ENCODE results near the gene KISS1R.

KISS1R gene

GRCh38 chr19:902446-903226, 14.5 kb upstream of the KISS1R start:
- no peak overlapping the region for H3K4me3 ChIP-seq (ENCODE audit: low read length)
- no peak overlapping the region for H3K4me2 ChIP-seq (ENCODE audit: low read length)
- H3K27ac ChIP-seq (ENCODE audit: low read length) = no peak overlapping the region
- H3K9ac ChIP-seq (ENCODE audit: low read length) = no peak overlapping the region
- peaks cover 21% of the 10 kb centered on the region for H3K4me1 ChIP-seq (ENCODE audit: low read length)
- TF ChIP-seq CTCF (IDR thresholded peaks at IDR 0.05; ENCODE audit: low read depth, low read length) (no peak), EZH2phosphoT487 (IDR thresholded peaks at IDR 0.05; ENCODE audit: low read depth) (no peak)
- no peaks in the 10 kb centered on the region for H3K9me3 ChIP-seq (ENCODE audit: insufficient read depth, low read length)
- peaks cover 61% of the 10 kb centered on the region for H3K79me2 ChIP-seq (ENCODE audit: low read length)
- H4K20me1 ChIP-seq (ENCODE audit: insufficient read depth, low read length) = peaks cover 60% of the 10 kb centered on the region
- no peak overlapping the region for H2AFZ ChIP-seq (ENCODE audit: low read depth, low read length)
- peaks cover 52% of the 10 kb centered on the region for H3K36me3 ChIP-seq (replicated peaks; ENCODE audit: low read depth, low read length)
- H3K27me3 ChIP-seq (ENCODE audit: low read depth, low read length) = no peaks in the 10 kb centered on the region

- Histone ChIP-seq H3K79me2 (ENCODE audit: low read length) (peaks cover 68% of the 10 kb centered on the region), H3K9ac (ENCODE audit: low read length) (no peak overlapping the region), H4K20me1 (ENCODE audit: insufficient read depth, low read length) (peaks cover 60% of the 10 kb centered on the region), H3K36me3 (replicated peaks; ENCODE audit: low read depth, low read length) (peaks cover 54% of the 10 kb centered on the region), H2AFZ (ENCODE audit: low read depth, low read length) (no peak overlapping the region), H3K27ac (ENCODE audit: low read length) (no peak overlapping the region), H3K4me2 (ENCODE audit: low read length) (no peak overlapping the region), H3K9me3 (ENCODE audit: insufficient read depth, low read length) (no peaks in the 10 kb centered on the region), H3K27me3 (ENCODE audit: low read depth, low read length) (no peaks in the 10 kb centered on the region), H3K4me3 (ENCODE audit: low read length) (no peak overlapping the region), H3K4me1 (ENCODE audit: low read length) (peaks cover 28% of the 10 kb centered on the region)
- TF ChIP-seq EZH2phosphoT487 (IDR thresholded peaks at IDR 0.05; ENCODE audit: low read depth) (no peak), CTCF (IDR thresholded peaks at IDR 0.05; ENCODE audit: low read depth, low read length) (no peak)
Measured at GRCh38 chr19:903266-903797, 13.8 kb upstream of the KISS1R start.

- TF ChIP-seq EZH2phosphoT487 (IDR thresholded peaks at IDR 0.05; ENCODE audit: low read depth) = no peak
- TF ChIP-seq CTCF (IDR thresholded peaks at IDR 0.05; ENCODE audit: low read depth, low read length) = no peak
- H3K27me3 ChIP-seq (ENCODE audit: low read depth, low read length) = no peaks in the 10 kb centered on the region
- H3K4me1 ChIP-seq (ENCODE audit: low read length) = peaks cover 40% of the 10 kb centered on the region
- no peak overlapping the region for H3K27ac ChIP-seq (ENCODE audit: low read length)
- no peak overlapping the region for H2AFZ ChIP-seq (ENCODE audit: low read depth, low read length)
- peaks cover 43% of the 10 kb centered on the region for H3K36me3 ChIP-seq (replicated peaks; ENCODE audit: low read depth, low read length)
- H3K9me3 ChIP-seq (ENCODE audit: insufficient read depth, low read length) = no peaks in the 10 kb centered on the region
- H3K79me2 ChIP-seq (ENCODE audit: low read length) = peaks cover 80% of the 10 kb centered on the region
- H3K9ac ChIP-seq (ENCODE audit: low read length) = no peak overlapping the region
- H4K20me1 ChIP-seq (ENCODE audit: insufficient read depth, low read length) = peaks cover 50% of the 10 kb centered on the region
- H3K4me2 ChIP-seq (ENCODE audit: low read length) = no peak overlapping the region
- H3K4me3 ChIP-seq (ENCODE audit: low read length) = no peak overlapping the region
Measured at GRCh38 chr19:904545-904944, 12.6 kb upstream of the KISS1R start.

- TF ChIP-seq EZH2phosphoT487 (IDR thresholded peaks at IDR 0.05; ENCODE audit: low read depth) (no peak), CTCF (IDR thresholded peaks at IDR 0.05; ENCODE audit: low read depth, low read length) (no peak)
- Histone ChIP-seq H3K27ac (ENCODE audit: low read length) (peak overlapping the region; percentile 96), H3K4me1 (ENCODE audit: low read length) (peaks cover 53% of the 10 kb centered on the region), H3K36me3 (replicated peaks; ENCODE audit: low read depth, low read length) (peaks cover 43% of the 10 kb centered on the region), H3K4me3 (ENCODE audit: low read length) (peak overlapping the region; percentile 73), H2AFZ (ENCODE audit: low read depth, low read length) (no peak overlapping the region), H3K9me3 (ENCODE audit: insufficient read depth, low read length) (no peaks in the 10 kb centered on the region), H3K9ac (ENCODE audit: low read length) (peak overlapping the region; percentile 87; the same call in 1 of the 2 replicates), H3K79me2 (ENCODE audit: low read length) (peaks cover 96% of the 10 kb centered on the region), H3K27me3 (ENCODE audit: low read depth, low read length) (no peaks in the 10 kb centered on the region), H4K20me1 (ENCODE audit: insufficient read depth, low read length) (peaks cover 36% of the 10 kb centered on the region), H3K4me2 (ENCODE audit: low read length) (peak overlapping the region; percentile 90)
Measured at GRCh38 chr19:906480-906879, 10.7 kb upstream of the KISS1R start.
